Measurements from ENCODE around the gene DNAJC28. TPM values are rescaled to one million over a fixed set of nuclear protein-coding genes. Genes with fewer than 3 reads are reported as not detected.

DNAJC28 gene
- total and polyA plus RNA-seq, 12 donors: 2.4 to 9.1 (median 3.8) TPM

DNA sequence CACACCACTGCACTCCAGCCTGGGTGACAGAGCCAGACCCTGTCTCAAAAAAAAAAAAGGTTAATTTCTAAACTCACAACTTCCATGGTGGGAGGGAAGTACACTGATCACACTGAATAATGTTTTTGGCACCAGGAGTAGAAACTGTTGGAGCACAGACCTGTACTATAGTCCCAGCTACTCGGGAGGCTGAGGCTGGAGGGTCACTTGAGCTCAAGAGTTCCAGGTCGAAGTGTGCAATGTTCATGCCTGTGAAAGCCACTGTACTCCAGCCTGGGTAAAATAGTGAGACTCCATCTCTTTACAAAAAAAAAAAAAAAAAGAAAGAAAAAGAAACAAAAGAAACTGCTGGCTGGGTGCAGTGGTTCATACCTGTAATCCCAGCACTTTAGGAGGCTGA lies 47.0 kb downstream of the DNAJC28 start:
- intact Hi-C loops (cut with DNase I): no loop called here
- DNase-seq: peak in 1 of 7 donors; percentile 11
- WGBS, 4 donors: 45 to 90% (median 66%) methylated on average over 2 of the region's 2 CpGs
- Histone ChIP-seq H3K36me3 (replicated peaks in 1 of 2) (peaks cover 0 to 6% of the 10 kb centered on the region in 2 donors), H3K9me3 (replicated peaks in 1 of 3) (no peaks in the 10 kb centered on the region), H3K4me1 (replicated peaks in 1 of 2) (peaks cover 0 to 12% of the 10 kb centered on the region in 2 donors), H3K27me3 (no peaks in the 10 kb centered on the region), H3K4me3 (no peak overlapping the region), H3K27ac (no peak overlapping the region)
- no peak for TF ChIP-seq POLR2A (IDR thresholded peaks at IDR 0.05)
- TF ChIP-seq, protein P1, sequence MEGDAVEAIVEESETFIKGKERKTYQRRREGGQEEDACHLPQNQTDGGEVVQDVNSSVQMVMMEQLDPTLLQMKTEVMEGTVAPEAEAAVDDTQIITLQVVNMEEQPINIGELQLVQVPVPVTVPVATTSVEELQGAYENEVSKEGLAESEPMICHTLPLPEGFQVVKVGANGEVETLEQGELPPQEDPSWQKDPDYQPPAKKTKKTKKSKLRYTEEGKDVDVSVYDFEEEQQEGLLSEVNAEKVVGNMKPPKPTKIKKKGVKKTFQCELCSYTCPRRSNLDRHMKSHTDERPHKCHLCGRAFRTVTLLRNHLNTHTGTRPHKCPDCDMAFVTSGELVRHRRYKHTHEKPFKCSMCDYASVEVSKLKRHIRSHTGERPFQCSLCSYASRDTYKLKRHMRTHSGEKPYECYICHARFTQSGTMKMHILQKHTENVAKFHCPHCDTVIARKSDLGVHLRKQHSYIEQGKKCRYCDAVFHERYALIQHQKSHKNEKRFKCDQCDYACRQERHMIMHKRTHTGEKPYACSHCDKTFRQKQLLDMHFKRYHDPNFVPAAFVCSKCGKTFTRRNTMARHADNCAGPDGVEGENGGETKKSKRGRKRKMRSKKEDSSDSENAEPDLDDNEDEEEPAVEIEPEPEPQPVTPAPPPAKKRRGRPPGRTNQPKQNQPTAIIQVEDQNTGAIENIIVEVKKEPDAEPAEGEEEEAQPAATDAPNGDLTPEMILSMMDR (IDR thresholded peaks at IDR 0.05): no peak

- Histone ChIP-seq H3K27ac (no peak overlapping the region), H3K27me3 (no peaks in the 10 kb centered on the region), H3K4me3 (no peak overlapping the region), H3K9me3 (replicated peaks in 1 of 3) (no peaks in the 10 kb centered on the region), H3K36me3 (replicated peaks in 1 of 2) (peaks cover 0 to 13% of the 10 kb centered on the region in 2 donors), H3K4me1 (replicated peaks in 1 of 2) (peaks cover 0 to 12% of the 10 kb centered on the region in 2 donors)
- DNase-seq: peak in 1 of 7 donors; percentile 8
- intact Hi-C loops (cut with DNase I): no loop called here
- no peak for TF ChIP-seq POLR2A (IDR thresholded peaks at IDR 0.05)
- TF ChIP-seq, protein P1 (IDR thresholded peaks at IDR 0.05): no peak
- 81 to 92% (median 91%) methylated on average over 5 of the region's 5 CpGs for WGBS, 4 donors
Measured at GRCh38 chr21:33443194-33443593, 48.3 kb downstream of the DNAJC28 start.

DNA sequence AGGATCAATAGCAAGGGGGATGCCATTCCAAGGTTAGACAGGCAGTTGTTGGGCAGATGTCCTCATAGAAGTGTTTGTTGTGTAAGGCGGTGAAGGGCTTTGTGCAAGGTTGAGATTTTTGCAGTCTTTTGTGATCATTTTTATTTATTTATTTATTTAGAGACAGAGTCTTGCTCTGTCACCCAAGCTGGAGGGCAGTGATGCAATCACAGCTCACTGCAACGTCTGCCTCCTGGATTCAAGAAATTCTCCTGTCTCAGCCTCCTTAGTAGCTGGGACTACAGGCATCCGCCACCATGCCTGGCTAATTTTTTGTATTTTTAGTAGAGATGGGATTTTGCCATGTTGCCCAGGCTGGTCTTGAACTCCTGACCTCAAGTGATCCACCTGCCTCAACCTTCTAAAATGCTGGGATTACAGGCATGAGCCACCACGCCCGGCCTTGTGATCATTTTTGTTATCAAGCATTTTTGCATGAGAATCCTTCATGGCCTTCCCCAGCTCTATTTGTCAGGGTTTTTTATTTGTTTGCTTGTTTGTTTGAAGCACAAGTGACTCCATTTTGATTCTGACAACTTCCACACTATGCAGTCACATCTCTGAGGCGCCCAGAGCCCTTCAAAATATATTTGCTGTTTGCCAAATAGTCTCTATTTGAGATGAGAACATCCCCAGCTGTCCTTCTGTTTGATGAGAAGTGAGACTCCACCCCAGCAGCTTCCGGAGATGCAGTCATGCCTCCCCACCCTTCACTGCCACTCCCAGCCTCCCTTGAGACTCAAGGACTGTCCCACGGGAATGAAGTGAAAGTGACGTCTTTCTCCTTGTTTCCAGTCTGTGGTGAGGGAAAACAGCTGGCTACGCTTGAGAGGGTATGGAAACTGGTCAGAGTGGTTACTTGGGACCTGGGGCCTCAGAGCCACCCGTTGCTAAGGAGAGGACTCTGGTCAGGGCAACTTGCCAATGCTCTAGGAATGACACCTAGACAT lies 49.7 kb downstream of the DNAJC28 start:
- WGBS, 4 donors: 41 to 52% (median 47%) methylated on average over 11 of the region's 11 CpGs
- Histone ChIP-seq H3K4me1 (replicated peaks in 1 of 2) (peaks cover 0 to 12% of the 10 kb centered on the region in 2 donors), H3K9me3 (replicated peaks in 1 of 3) (no peaks in the 10 kb centered on the region), H3K36me3 (replicated peaks in 1 of 2) (peaks cover 0 to 25% of the 10 kb centered on the region in 2 donors), H3K4me3 (no peak overlapping the region), H3K27me3 (no peaks in the 10 kb centered on the region), H3K27ac (peak overlapping the region in 3 of 5 donors; percentile 10 to 64 (median 53))
- peak; percentile 54 to 84 (median 76) for DNase-seq
- TF ChIP-seq, protein P1 (IDR thresholded peaks at IDR 0.05): no peak
- no peak for TF ChIP-seq POLR2A (IDR thresholded peaks at IDR 0.05)
- intact Hi-C loops (cut with DNase I): no loop called here

Other genes starting within 250 kb of the DNAJC28 start
- gene IL10RB, start 225.3 kb downstream of the DNAJC28 start, total RNA-seq: 10 to 100 TPM; 21.5 to 55.0 (median 30.1) TPM
- gene IL10RB, start 225.3 kb downstream of the DNAJC28 start, polyA plus RNA-seq: 10 to 100 TPM; 14.7 to 20.8 (median 14.9) TPM
- 10 to 100 TPM; 18.1 to 71.2 (median 38.0) TPM for gene IFNAR1, start 166.7 kb downstream of the DNAJC28 start, total RNA-seq
- gene IFNAR1, start 166.7 kb downstream of the DNAJC28 start, polyA plus RNA-seq: 10 to 100 TPM in 1 of 3 donors, 1 to 10 TPM in 2; 7.3 to 36.4 (median 8.8) TPM
- gene IFNGR2, start 88.3 kb downstream of the DNAJC28 start, total RNA-seq: 10 to 100 TPM; 44.5 to 75.8 (median 60.8) TPM
- gene IFNGR2, start 88.3 kb downstream of the DNAJC28 start, polyA plus RNA-seq: 10 to 100 TPM; 50.3 to 87.4 (median 57.4) TPM
- 10 to 100 TPM; 27.7 to 85.5 (median 41.4) TPM for gene TMEM50B, start 11.7 kb downstream of the DNAJC28 start, total RNA-seq
- 100 to 1,000 TPM in 1 of 3 donors, 10 to 100 TPM in 2; 45.3 to 122 (median 53.3) TPM for gene TMEM50B, start 11.7 kb downstream of the DNAJC28 start, polyA plus RNA-seq
- gene GART, start 50.4 kb upstream of the DNAJC28 start, total RNA-seq: 10 to 100 TPM; 41.6 to 71.4 (median 61.9) TPM
- gene GART, start 50.4 kb upstream of the DNAJC28 start, polyA plus RNA-seq: 10 to 100 TPM; 15.1 to 80.8 (median 17.5) TPM
- gene SON, start 51.3 kb upstream of the DNAJC28 start, total RNA-seq: 100 to 1,000 TPM; 128 to 263 (median 204) TPM
- 100 to 1,000 TPM; 246 to 386 (median 284) TPM for gene SON, start 51.3 kb upstream of the DNAJC28 start, polyA plus RNA-seq
- gene DONSON, start 97.0 kb upstream of the DNAJC28 start, total RNA-seq: 10 to 100 TPM in 1 of 9 donors, 1 to 10 TPM in 8; 3.3 to 12.3 (median 5.0) TPM
- 10 to 100 TPM in 2 of 3 donors, 1 to 10 TPM in 1; 8.2 to 34.3 (median 12.1) TPM for gene DONSON, start 97.0 kb upstream of the DNAJC28 start, polyA plus RNA-seq
- 10 to 100 TPM; 14.0 to 37.4 (median 26.4) TPM for gene CRYZL1, start 150.0 kb upstream of the DNAJC28 start, total RNA-seq
- 10 to 100 TPM; 35.8 to 69.5 (median 39.0) TPM for gene CRYZL1, start 150.0 kb upstream of the DNAJC28 start, polyA plus RNA-seq
- 10 to 100 TPM; 31.6 to 60.5 (median 38.1) TPM for gene ITSN1, start 150.8 kb upstream of the DNAJC28 start, total RNA-seq
- gene ITSN1, start 150.8 kb upstream of the DNAJC28 start, polyA plus RNA-seq: 10 to 100 TPM; 20.0 to 39.7 (median 34.7) TPM

All from adrenal gland (tissue), 12 donors.